WTC11 (cell line): Measurements from ENCODE around the gene OTOA.

Source experiments
- AFF4 ChIP-seq: sonication (generic); formaldehyde crosslinking; IDR thresholded peaks from 2 replicates; pipeline ENCODE4 v1.8.1; 2023; ENCODE audit warnings: mild to moderate bottlenecking, missing genetic modification reagents, borderline replicate concordance
- CREB1 ChIP-seq: sonication (generic); formaldehyde crosslinking; IDR thresholded peaks from 2 replicates; pipeline ENCODE4 v1.8.0; 2023; ENCODE audit warnings: mild to moderate bottlenecking, missing genetic modification reagents
- CTCF ChIP-seq: fragments of 200-600 bp; IDR thresholded peaks from 2 replicates; pipeline ENCODE4 v1.8.0; 2022; ENCODE audit warnings: antibody characterized with exemption
- FOXK1 ChIP-seq: sonication (generic); formaldehyde crosslinking; IDR thresholded peaks from 2 replicates; pipeline ENCODE4 v1.8.0; 2022; ENCODE audit warnings: mild to moderate bottlenecking, moderate library complexity, missing genetic modification reagents
- MXD4 ChIP-seq: fragments of 250-450 bp; sonication (Bioruptor Pico); IDR thresholded peaks from 2 replicates; pipeline ENCODE4 v1.8.0; 2021; ENCODE audit warnings: mild to moderate bottlenecking, moderate library complexity, borderline replicate concordance
- NR2C2 ChIP-seq: sonication (generic); formaldehyde crosslinking; IDR thresholded peaks from 2 replicates; pipeline ENCODE4 v1.8.0; 2022; ENCODE audit warnings: mild to moderate bottlenecking, missing genetic modification reagents
- NR3C1 ChIP-seq: sonication (generic); formaldehyde crosslinking; conservative IDR thresholded peaks from 2 replicates; pipeline ENCODE4 v1.8.1; 2023; ENCODE audit warnings: low read depth, mild to moderate bottlenecking, missing genetic modification reagents
- USF1 ChIP-seq: sonication (generic); formaldehyde crosslinking; IDR thresholded peaks from 2 replicates; pipeline ENCODE4 v1.8.0; 2022; ENCODE audit warnings: mild to moderate bottlenecking, missing genetic modification reagents
- USF2 ChIP-seq: sonication (generic); formaldehyde crosslinking; IDR thresholded peaks from 2 replicates; pipeline ENCODE4 v1.8.1; 2023; ENCODE audit warnings: mild to moderate bottlenecking, missing genetic modification reagents, moderate library complexity

GRCh38 chr16:21723532-21723931, 59.8 kb downstream of the OTOA start:
- TF ChIP-seq CTCF (no peak), CREB1 (no peak), USF2 (no peak), NR3C1 (CRISPR knock-in tag) (no peak), FOXK1 (CRISPR knock-in tag) (no peak), NR2C2 (no peak), USF1 (CRISPR knock-in tag) (no peak), AFF4 (CRISPR knock-in tag) (no peak), MXD4 (CRISPR knock-in tag) (no peak)
